Fibroblast of pulmonary artery (primary cell): ENCODE results near the gene PTPA.
"Not testable (repeated sequence)": the region's sequence is repeated elsewhere in the genome, so short reads cannot be mapped to it uniquely, and the experiment has no call there.

ENCODE experiments used
- DNase-seq: peaks from one replicate; pipeline ENCODE4 v3.0.0-alpha.2; 2010; ENCODE audit warnings: low read depth
- H3K4me3 ChIP-seq: replicated peaks from 2 replicates; pipeline ENCODE4 v1.5.1; 2011; ENCODE audit warnings: low read depth, mild to moderate bottlenecking, control low read depth, low read length, moderate library complexity
- CTCF ChIP-seq: IDR thresholded peaks from 2 replicates; pipeline ENCODE4 v1.5.1; 2011; ENCODE audit warnings: mild to moderate bottlenecking, control low read depth, low read length, inconsistent platforms; ENCODE audit errors: missing control alignments

The PTPA gene

GRCh38 chr9:129160712-129161533, 49.7 kb downstream of the PTPA start:
- DNase-seq, result peak; percentile 43
- no peak overlapping the region for H3K4me3 ChIP-seq
- no peak for TF ChIP-seq CTCF

- no peak overlapping the region for H3K4me3 ChIP-seq
- no peak for DNase-seq
- TF ChIP-seq CTCF, result no peak
These were observed 50.3 kb downstream of the PTPA start for GRCh38 chr9:129161534-129161837.

- H3K4me3 ChIP-seq, result no peak overlapping the region
- no peak for TF ChIP-seq CTCF
- DNase-seq, result no peak
These were observed 51.4 kb downstream of the PTPA start for GRCh38 chr9:129162497-129163197.

- DNase-seq, result peak; percentile 39
- H3K4me3 ChIP-seq, result not testable (repeated sequence)
These were observed 52.0 kb downstream of the PTPA start for GRCh38 chr9:129163198-129163670.

GRCh38 chr9:129163753-129164152, 52.5 kb downstream of the PTPA start:
- no peak overlapping the region for H3K4me3 ChIP-seq
- no peak for DNase-seq
- TF ChIP-seq CTCF, result no peak

GRCh38 chr9:129164246-129164930, 53.2 kb downstream of the PTPA start:
- H3K4me3 ChIP-seq, result no peak overlapping the region
- peak; percentile 71 for DNase-seq

More at GRCh38 chr9:129164246-129164930, 53.2 kb downstream of the PTPA start:
- TF ChIP-seq CTCF, result no peak
